T follicular helper cell (primary cell): Measurements from ENCODE around the gene ORC3.
"Not testable (repeated sequence)": the region's sequence is repeated elsewhere in the genome, so short reads cannot be mapped to it uniquely, and the experiment has no call there.

ENCODE experiments used
- DNase-seq: peaks from one replicate; pipeline ENCODE4 v3.0.0-alpha.2; 2020; ENCODE audit warnings: low read depth

Gene ORC3

DNA sequence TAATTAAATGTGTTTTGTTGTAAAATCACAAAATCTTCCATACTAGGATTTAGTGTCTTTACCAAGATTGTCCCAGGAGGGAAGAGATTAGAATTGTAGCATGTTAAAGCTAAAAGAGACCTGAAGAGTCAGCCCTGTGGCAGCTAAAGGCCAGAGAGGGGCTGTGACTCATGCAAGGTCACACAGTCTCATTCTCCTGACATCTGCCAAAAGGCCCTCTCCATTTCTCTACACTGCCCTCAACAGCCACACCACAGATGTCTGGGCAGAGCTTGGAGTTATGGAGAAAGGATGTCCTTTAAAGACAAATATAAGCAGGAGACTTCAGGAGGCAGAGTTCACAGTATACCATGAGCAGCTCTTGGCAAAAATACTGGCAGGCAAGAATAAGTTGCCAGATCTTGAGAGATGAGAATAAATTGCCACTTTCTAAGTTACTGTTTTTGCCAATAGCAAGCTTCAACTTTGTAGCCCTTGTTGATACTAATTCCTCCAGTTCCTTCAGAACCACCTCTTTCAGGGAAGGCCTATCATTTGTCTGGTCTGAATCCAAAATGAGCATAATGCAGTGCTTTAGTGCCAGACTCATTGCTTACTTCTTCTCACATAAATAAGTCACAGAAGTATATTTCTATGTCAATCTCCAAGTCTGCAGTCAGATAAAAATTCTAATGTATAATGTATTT, 70.4 kb downstream of the ORC3 start:
- no peak for DNase-seq

- no peak for DNase-seq
Measured at GRCh38 chr6:87661016-87661415, 71.1 kb downstream of the ORC3 start.

GRCh38 chr6:87661503-87661902, 71.6 kb downstream of the ORC3 start:
- no peak for DNase-seq

DNA sequence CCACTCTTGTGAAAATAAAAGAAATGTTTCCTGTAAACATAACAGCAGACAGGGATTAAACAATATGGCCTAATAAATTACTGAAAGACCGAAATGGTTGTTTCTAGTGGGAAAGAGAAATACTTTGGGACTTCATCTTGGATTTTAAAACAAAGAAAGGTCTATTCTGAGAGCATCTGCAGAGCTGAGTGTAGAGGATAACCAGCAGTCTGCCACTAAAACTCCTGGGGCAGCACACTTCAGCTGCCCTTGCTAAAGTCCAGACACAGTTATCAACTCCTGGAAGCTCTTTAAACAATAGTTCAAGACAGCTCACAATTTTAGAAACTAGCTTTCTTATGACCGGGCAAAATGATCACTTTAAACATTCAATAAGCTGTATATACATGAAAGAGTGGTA, 73.5 kb downstream of the ORC3 start:
- DNase-seq: no peak

GRCh38 chr6:87664921-87665485, 75.1 kb downstream of the ORC3 start:
- DNase-seq: no peak

DNA sequence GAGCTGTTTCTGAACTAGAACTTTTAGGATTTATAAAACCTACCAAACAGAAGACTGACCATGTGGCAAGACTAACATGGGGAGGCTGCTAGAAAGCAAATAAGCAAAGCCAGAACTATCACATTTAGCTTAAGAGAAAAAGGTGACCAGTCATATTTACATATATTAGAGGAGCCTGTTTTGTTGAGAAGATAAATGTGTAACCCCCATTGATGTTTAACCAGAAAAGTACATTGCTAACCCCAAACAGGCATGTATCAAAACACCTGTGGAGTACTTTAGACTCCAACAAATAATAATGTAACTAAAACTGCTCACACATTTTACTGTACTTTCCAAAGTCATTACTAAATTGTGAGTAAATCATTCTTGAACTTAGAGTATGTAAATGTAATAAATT, 77.1 kb downstream of the ORC3 start:
- DNase-seq: no peak

DNA sequence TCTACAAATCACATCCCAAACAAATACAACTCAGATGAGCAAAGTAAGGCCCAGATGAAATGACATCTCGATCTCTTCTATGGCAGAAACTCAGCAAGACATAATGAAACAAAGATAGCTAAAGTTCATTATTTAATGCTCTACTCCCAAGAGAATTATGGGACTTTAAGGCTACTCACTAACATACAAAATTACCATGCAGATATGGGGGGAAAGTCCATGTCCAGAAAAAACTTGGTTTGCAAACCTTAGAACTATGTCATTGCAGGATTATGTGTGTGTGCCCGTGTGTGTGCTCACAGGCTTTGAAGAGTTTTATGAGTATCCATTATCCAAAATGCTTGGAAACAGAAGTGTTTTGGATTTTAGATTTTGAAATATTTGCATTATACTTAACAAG, 78.1 kb downstream of the ORC3 start:
- DNase-seq: no peak

- no peak for DNase-seq
Measured at GRCh38 chr6:87669051-87669450, 79.1 kb downstream of the ORC3 start.

- DNase-seq: no peak
Measured at GRCh38 chr6:87670707-87671106, 80.8 kb downstream of the ORC3 start.

- no peak for DNase-seq
Measured at GRCh38 chr6:87671555-87672029, 81.7 kb downstream of the ORC3 start.

DNA sequence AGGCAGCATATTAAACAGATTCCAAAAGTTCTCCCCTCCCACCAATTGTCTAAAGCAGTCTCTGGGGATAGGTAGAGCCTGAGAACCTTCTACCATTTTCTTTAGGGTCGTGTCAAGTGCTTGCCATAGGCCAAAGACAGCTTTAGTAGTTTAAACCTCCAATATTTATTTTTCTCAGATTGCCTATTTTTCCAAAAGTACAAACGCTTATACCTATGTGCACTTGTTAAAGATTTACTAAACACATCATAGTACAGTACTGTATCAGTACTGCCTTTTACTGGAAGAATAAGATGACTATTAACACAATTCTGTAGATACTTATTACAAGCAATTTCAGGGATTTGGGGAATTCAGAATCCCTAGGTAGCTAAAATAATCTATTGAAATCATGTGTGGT, 82.7 kb downstream of the ORC3 start:
- DNase-seq: no peak

GRCh38 chr6:87673237-87673636, 83.3 kb downstream of the ORC3 start:
- no peak for DNase-seq

DNA sequence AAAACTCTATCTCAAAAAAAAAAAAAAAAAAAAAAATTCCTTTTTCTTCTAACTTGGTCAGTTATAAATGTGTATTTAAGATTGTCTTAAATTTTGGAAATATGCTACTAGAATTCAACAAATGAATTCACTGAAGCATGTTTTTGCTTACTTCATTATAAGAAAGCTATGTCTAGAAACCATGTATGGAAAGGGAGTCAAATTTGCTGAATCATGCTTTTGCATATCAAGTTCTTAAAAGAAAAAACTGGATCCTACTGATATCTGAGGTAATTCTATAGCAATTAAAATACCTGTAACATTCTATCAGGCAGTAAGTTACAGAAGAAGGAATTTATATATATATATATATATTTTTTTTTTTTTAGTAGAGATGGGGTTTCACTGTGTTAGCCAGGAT, 84.4 kb downstream of the ORC3 start:
- no peak for DNase-seq

DNA sequence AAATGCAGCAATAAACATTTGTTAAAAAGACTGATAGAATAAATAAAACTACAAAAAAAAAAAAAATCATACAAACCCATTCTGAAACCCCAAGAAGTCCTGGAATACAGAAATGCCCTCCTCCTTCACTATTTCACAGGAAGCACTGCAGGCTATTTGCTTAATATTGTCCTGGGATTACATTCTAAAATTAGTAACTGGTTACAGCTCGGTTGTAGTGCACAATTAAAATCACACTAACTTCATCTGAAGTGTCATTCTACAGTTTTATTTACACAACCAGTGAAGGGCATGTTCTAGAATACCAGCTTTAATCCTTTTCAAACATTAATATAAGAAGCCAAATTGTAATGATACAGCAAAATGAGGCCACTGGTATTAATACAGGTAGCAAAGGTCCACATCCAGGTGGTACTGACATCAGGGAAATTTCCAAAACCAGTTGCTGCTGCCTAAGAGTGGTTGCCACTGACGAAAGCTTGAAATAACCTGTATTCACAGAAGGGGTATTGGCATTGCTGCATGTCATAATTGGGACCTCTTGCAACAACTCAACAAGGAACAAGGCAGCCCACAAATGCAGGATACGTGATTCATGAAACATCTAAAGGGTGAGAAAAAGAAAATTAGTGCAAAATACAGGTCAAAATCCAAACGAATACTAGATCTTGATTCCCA, 85.2 kb downstream of the ORC3 start:
- DNase-seq: no peak

DNA sequence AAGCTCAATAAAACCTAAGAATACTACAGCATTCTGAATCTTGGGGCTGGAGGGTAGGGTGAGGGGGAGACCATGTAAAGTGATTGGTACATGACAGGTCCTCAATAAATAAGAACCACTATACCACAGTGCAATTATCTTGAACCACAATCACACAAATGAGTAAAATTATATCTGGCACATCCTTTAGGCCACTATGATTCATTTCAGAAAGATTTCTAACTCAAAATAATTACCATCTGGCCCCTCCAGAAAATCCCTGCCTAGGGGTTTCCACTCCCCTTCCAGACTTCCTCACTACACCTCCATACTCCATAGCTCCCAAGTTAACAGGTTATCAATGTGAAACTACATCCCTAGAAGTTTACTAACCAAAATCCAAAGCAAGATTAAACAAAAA, 92.4 kb downstream of the ORC3 start:
- DNase-seq: no peak

DNA sequence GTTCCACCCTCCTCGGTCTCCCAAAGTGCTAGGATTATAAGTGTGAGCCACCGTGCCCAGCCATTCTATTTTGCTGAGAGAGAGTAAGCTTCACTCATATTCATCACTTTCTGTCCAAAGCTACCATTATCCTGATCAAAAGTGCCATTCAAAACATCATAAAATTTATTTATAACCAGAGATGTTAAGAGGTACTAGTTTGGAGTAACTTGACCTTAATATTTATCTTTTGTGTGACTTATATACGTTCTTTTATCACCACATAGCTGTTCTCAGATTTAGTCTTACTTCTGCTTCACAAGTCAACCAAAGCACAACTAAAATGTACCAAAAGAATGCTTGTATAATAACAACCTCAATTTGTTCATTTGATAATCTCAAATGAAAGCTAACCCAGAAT, 94.0 kb downstream of the ORC3 start:
- no peak for DNase-seq

DNA sequence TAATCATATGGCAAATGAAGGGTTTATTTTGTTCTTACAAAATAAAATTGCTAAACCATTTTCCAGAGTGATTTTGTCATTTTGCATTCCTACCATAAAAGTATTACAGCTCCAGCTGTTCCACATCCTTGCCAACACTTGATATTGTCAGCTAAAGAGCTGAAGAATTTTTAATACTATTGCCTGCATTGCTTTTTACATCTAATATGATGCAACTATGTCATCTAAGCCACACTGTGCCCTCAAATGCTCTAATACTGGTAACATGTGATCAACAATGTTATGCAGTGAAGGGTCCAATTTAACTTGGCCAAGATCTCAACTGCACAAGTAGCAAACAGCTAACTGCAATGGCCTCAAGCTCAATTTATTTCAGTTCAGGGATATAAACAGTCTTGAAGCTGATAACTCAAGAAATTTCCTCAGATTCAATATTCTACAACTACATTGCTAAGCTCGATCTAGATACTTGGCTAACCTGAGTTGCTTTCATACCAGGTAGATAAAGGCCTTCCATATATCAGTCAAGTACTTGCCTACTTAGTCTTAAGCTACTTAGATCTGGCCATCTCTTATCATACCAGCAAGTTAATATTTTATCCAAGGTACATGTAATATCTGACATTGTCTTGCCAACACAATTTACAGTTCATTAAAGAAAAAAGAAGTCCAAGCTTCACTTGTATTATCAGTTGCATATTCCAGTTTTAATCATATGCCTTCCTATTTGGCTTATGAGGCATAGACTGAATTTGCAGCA, 95.1 kb downstream of the ORC3 start:
- no peak for DNase-seq

DNA sequence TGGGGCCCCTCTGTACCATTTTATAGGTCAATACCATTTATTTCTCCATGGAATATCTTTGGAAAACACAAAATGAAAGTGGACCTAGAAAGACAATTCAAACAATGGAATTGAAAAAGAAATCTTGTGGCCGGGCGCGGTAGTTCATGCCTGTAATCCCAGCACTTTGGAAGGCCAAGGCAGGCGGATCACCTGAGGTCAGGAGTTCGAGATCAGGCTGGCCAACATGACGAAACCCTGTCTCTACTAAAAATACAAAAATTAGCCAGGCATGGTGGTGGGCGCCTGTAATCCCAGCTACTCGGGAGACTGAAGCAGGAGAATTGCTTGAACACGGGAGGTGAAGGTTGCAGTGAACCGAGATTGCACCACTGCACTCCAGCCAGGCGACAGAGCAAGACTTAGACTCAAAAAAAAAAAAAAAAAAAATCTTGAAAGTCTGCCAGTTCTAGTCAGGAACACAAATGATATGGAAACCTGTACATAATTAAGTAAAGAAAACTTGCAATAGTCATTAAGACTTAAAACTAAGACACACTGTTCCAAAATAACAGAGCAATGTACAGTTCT, 96.8 kb downstream of the ORC3 start:
- DNase-seq: not testable (repeated sequence)

GRCh38 chr6:87687296-87687695, 97.4 kb downstream of the ORC3 start:
- no peak for DNase-seq

DNA sequence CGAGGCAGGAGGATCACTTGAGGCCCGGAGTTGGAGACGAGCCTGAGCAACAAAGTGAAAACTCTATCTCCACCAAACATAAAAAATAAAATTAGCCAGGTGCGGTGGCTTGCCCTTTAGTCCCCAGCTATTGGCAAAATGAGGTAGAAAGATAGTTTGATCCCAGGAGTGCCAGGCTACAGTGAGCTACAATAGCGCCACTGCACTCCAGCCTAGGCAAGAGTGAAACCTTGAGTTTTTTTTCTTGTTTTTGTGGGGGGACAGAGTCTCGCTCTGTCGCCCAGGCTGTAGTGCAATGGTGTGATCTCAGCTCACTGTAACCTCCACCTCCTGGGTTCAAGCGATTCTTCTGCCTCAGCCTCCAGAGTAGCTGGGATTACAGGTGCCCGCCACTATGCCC, 98.0 kb downstream of the ORC3 start:
- DNase-seq: not testable (repeated sequence)

GRCh38 chr6:87690441-87690840, 100.5 kb downstream of the ORC3 start:
- no peak for DNase-seq

- no peak for DNase-seq
Measured at GRCh38 chr6:87692086-87692485, 102.2 kb downstream of the ORC3 start.
